GM12878 (cell line): ENCODE data around the gene ZNF281. TPM values are rescaled to one million over a fixed set of nuclear protein-coding genes. Genes with fewer than 3 reads are reported as not detected.
A peak's percentile ranks its signal among the peaks of the same experiment; 100 is the strongest.

ENCODE experiments used
- ATAC-seq: fragments of 200-7000 bp; cut with Tn5 transposase; 3 replicates; pipeline ENCODE4 v1.9.1; 2020; ENCODE audit warnings: mild to moderate bottlenecking, moderate library complexity
- BruUV-seq: library from RNA; stranded (reverse); fragments of 400-500 nt; replicated peaks from 2 replicates; lab custom pipeline; 2021; lab: Mats Ljungman, UMichigan
- CTCF ChIA-PET: fragments of 300-600 bp; sonication (Branson Sonifier 250); formaldehyde crosslinking; extraction: SDS; loops from one replicate; lab custom pipeline; 2021; ENCODE audit warnings: inconsistent platforms; lab: Yijun Ruan, JAX
- POLR2A ChIA-PET: fragments of 350-600 bp; formaldehyde crosslinking; extraction: SDS; loops from one replicate; lab custom pipeline; 2021; ENCODE audit warnings: inconsistent platforms; lab: Charles Lee
- RAD21 ChIA-PET: fragments of 300-600 bp; sonication (Branson Sonifier 250); formaldehyde crosslinking; loops from one replicate; lab custom pipeline; 2023; ENCODE audit warnings: antibody characterized with exemption; ENCODE audit not compliant: unreplicated experiment; lab: Charles Lee
- SMC1A ChIA-PET: fragments of 300-600 bp; sonication (Branson Sonifier 250); formaldehyde crosslinking; loops from one replicate; lab custom pipeline; 2023; ENCODE audit not compliant: unreplicated experiment, uncharacterized antibody; lab: Charles Lee
- DNase-seq: peaks from one replicate; pipeline ENCODE4 v3.0.0-alpha.2; 2011; ENCODE audit warnings: low read depth, low spot score
- FAIRE-seq: peaks from 3 replicates; lab custom pipeline; 2011; peaks lifted over from hg19 to GRCh38; lab: Jason Lieb, UNC
- H2AFZ ChIP-seq: 2 replicates; pipeline ENCODE4 v1.6.0; 2011; ENCODE audit warnings: low read depth, low read length, control low read depth; ENCODE audit not compliant: control insufficient read depth
- H3K27ac ChIP-seq: 2 replicates; pipeline ENCODE4 v1.5.1; 2011; ENCODE audit warnings: control low read depth; ENCODE audit not compliant: control insufficient read depth, insufficient read depth
- H3K27me3 ChIP-seq, 2 experiments: replicated peaks in 1 of 2; 2 replicates each; pipeline versions ENCODE4 v1.6.0 to v1.6.1; 2011; ENCODE audit warnings: low read length in 1 of 2; ENCODE audit not compliant: control insufficient read depth in 2 of 2, insufficient read depth in 2 of 2
- H3K36me3 ChIP-seq, 2 experiments: 2 replicates each; pipeline ENCODE4 v1.5.1; 2011; ENCODE audit warnings: low read length in 1 of 2; ENCODE audit not compliant: control insufficient read depth in 2 of 2, insufficient read depth in 2 of 2
- H3K4me1 ChIP-seq: 2 replicates; pipeline ENCODE4 v1.6.1; 2011; ENCODE audit warnings: mild to moderate bottlenecking, low read length, moderate library complexity, mixed read lengths; ENCODE audit not compliant: control insufficient read depth, insufficient read depth
- H3K4me2 ChIP-seq: 2 replicates; pipeline ENCODE4 v1.6.0; 2011; ENCODE audit warnings: control low read depth; ENCODE audit not compliant: control insufficient read depth, insufficient read depth
- H3K4me3 ChIP-seq: fragments of 200-600 bp; sonication (generic); 2 replicates; pipeline ENCODE4 v1.5.1; 2016
- H3K79me2 ChIP-seq: 2 replicates; pipeline ENCODE4 v1.6.0; 2011; ENCODE audit warnings: low read length; ENCODE audit not compliant: control insufficient read depth, insufficient read depth
- H3K9ac ChIP-seq: 2 replicates; pipeline ENCODE4 v1.8.0; 2011; ENCODE audit warnings: low read length, control low read depth, mixed read lengths; ENCODE audit not compliant: control insufficient read depth, insufficient read depth
- H3K9me3 ChIP-seq: replicated peaks from 3 replicates; pipeline ENCODE4 v1.5.1; 2011; ENCODE audit warnings: mild to moderate bottlenecking, low read length; ENCODE audit not compliant: control insufficient read depth, insufficient read depth
- H4K20me1 ChIP-seq: 2 replicates; pipeline ENCODE4 v1.6.0; 2011; ENCODE audit not compliant: control insufficient read depth, insufficient read depth
- EED ChIP-seq: sonication (generic); IDR thresholded peaks from 2 replicates; pipeline ENCODE4 v1.6.1; 2016; ENCODE audit warnings: antibody characterized with exemption, low read depth
- IKZF2 ChIP-seq, 2 experiments: fragments of 450-650 bp; IDR thresholded peaks; 2 replicates each; pipeline ENCODE4 v1.6.1; 2017; ENCODE audit warnings: mild to moderate bottlenecking in 2 of 2, moderate library complexity in 2 of 2
- IRF4 ChIP-seq: IDR thresholded peaks from 2 replicates; pipeline ENCODE4 v1.6.1; 2011; ENCODE audit warnings: low read depth, low read length
- MTA2 ChIP-seq: fragments of 450-650 bp; IDR thresholded peaks from 2 replicates; pipeline ENCODE4 v1.6.1; 2016; ENCODE audit warnings: low read depth, mild to moderate bottlenecking, moderate library complexity
- PML ChIP-seq: IDR thresholded peaks from 2 replicates; pipeline ENCODE4 v1.6.1; 2012; ENCODE audit warnings: low read length, inconsistent platforms
- RB1 ChIP-seq: fragments of 450-650 bp; formaldehyde crosslinking; IDR thresholded peaks from 2 replicates; pipeline ENCODE4 v1.6.1; 2017; ENCODE audit warnings: mild to moderate bottlenecking, borderline replicate concordance
- RUNX3 ChIP-seq: IDR thresholded peaks from 2 replicates; pipeline ENCODE4 v1.6.1; 2012; ENCODE audit warnings: low read length, inconsistent platforms
- SMARCA5 ChIP-seq: fragments of 450-650 bp; IDR thresholded peaks from 2 replicates; pipeline ENCODE4 v1.6.1; 2017; ENCODE audit warnings: mild to moderate bottlenecking
- STAT3 ChIP-seq: IDR thresholded peaks from 2 replicates; pipeline ENCODE4 v1.6.1; 2011; ENCODE audit warnings: low read depth, low read length, improper control_type of control experiment
- SUPT20H ChIP-seq: IDR thresholded peaks from 2 replicates; pipeline ENCODE4 v1.6.1; 2011; ENCODE audit warnings: low read depth, mild to moderate bottlenecking, low read length, moderate library complexity, borderline replicate concordance; ENCODE audit not compliant: control insufficient read depth
- ZNF24 ChIP-seq: fragments of 450-650 bp; IDR thresholded peaks from 2 replicates; pipeline ENCODE4 v1.6.1; 2017; ENCODE audit warnings: antibody characterized with exemption, mild to moderate bottlenecking
- ZNF384 ChIP-seq: IDR thresholded peaks from 2 replicates; pipeline ENCODE4 v1.6.1; 2012; ENCODE audit warnings: low read depth, mild to moderate bottlenecking, low read length, improper control_type of control experiment, borderline replicate concordance
- ZZZ3 ChIP-seq: IDR thresholded peaks from 2 replicates; pipeline ENCODE4 v1.6.1; 2011; ENCODE audit warnings: low read depth; ENCODE audit not compliant: control insufficient read depth, insufficient read length
- WGBS: methylation state at CpG from one replicate; pipeline ENCODE4 v1.1.6; 2016; ENCODE audit warnings: low lambda C conversion rate; ENCODE audit not compliant: insufficient replicate concordance, insufficient coverage; ENCODE audit errors: missing lambda C conversion rate; 5-methylcytosine and 5-hydroxymethylcytosine counted together
- in situ Hi-C: fragments of 300-500 bp; cut with MboI; formaldehyde crosslinking; loops from 9 replicates; pipeline ENCODE4 v1.14.3; 2018; ENCODE audit warnings: mixed read lengths
- intact Hi-C: fragments of 100-400 bp; cut with micrococcal nuclease; formaldehyde crosslinking; loops from one replicate; pipeline ENCODE4 v1.14.2; 2022; ENCODE audit not compliant: unreplicated experiment
- polyA plus RNA-seq, 11 experiments: library from polyadenylated mRNA; depleted of rRNA in 4 of 11; unstranded in 6 of 11; stranded (reverse) in 5 of 11; fragments of >200 nt; fragmentation: Nextera tagmentation in 4 of 11; fragmentation: Illumina TruSeq in 1 of 11; extraction: Ambion mirVana in 4 of 11; extraction: Trizol in 1 of 11; gene quantifications; 1 replicate in 1 of 11; 2 replicates in 10 of 11; pipeline versions ENCODE4 v1.2.1 to v1.2.3, GENCODE V29; 2011 to 2016; ENCODE audit warnings: inconsistent platforms in 2 of 11, missing spikeins in 2 of 11, low read depth in 1 of 11
- total RNA-seq, 4 experiments: library from RNA; depleted of rRNA in 3 of 4; stranded (reverse); fragments of >200 nt in 3 of 4; fragmentation: Illumina TruSeq in 1 of 4; extraction: Trizol in 1 of 4; gene quantifications; 2 replicates each; pipeline versions ENCODE4 v1.2.1 to v1.2.3, GENCODE V29; 2013 to 2021
- TF ChIP-seq, protein P1 (sequence below): fragments of 450-650 bp; IDR thresholded peaks from 2 replicates; pipeline ENCODE4 v1.6.1; 2016; ENCODE audit warnings: mild to moderate bottlenecking

ZNF281 gene
- total and polyA plus RNA-seq, 10 of the 15 experiments (the other 5 are each of a cell fraction or from before 2014, with no cell fraction given) = 8.3 to 21.8 (median 15.4) TPM

DNA sequence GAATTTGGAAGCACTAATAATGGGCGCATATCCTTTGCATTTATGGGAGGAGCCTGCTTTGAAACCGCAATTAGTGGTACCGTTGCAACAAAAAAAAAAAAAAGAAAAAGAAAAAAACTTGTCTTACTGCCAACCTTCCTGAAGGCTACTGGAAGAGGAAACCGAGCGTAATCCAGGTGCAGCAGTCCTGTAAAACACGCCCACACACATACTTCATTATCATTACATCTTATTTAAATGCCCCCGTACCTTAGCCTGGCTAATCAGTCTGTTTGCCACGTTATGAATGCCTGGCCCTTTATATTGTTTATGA lies 686 bp upstream of the ZNF281 start:
- in situ Hi-C loops (no loop called here), intact Hi-C loops (no loop called here)
- Histone ChIP-seq H3K4me3 (peak overlapping the region; percentile 82; the same call in 1 of the 2 replicates), H4K20me1 (no peaks in the 10 kb centered on the region), H3K4me1 (peaks cover 21% of the 10 kb centered on the region), H3K9ac (peak overlapping the region; percentile 94), H3K4me2 (peak overlapping the region; percentile 94), H2AFZ (peak overlapping the region; percentile 98), H3K27ac (peak overlapping the region; percentile 77), H3K9me3 (no peaks in the 10 kb centered on the region; the same call in 2 of the 3 replicates), H3K36me3 (peaks cover 0 to 12% of the 10 kb centered on the region in 2 experiments; a peak in 2 of 4 replicates), H3K79me2 (peaks cover 42% of the 10 kb centered on the region), H3K27me3 (no peaks in the 10 kb centered on the region)
- ChIA-PET POLR2A (interaction anchor here (0.6 to 2.6 kb wide), 3 partner anchors 63 to 430 kb away, joined by 3 to 13 read pairs (median 3); no protein-coding TSS in a partner anchor), CTCF (interaction anchor here (1.3 to 2.4 kb wide), 5 partner anchors 17 to 103 kb away, joined by 3 to 7 read pairs (median 3); no protein-coding TSS in a partner anchor), SMC1A (interaction anchor here (0.7 to 7.2 kb wide), 10 partner anchors 9 to 79 kb away, joined by 3 to 59 read pairs (median 4); no protein-coding TSS in a partner anchor), RAD21 (interaction anchor here (0.7 to 2.8 kb wide), 5 partner anchors 28 to 131 kb away, joined by 3 to 11 read pairs (median 4); no protein-coding TSS in a partner anchor)
- no peak for DNase-seq
- TSS peak; percentile 86 for BruUV-seq
- TF ChIP-seq ZNF24 = no peak
- no peak for TF ChIP-seq SUPT20H
- peak; percentile 82 for TF ChIP-seq ZNF384
- no peak for TF ChIP-seq PML
- TF ChIP-seq ZZZ3 = no peak
- TF ChIP-seq IKZF2 (IDR thresholded peaks at IDR 0.05) = peak in 1 of 2 experiments; percentile 42; a peak in 2 of 4 replicates
- no peak for TF ChIP-seq EED
- TF ChIP-seq SMARCA5 = no peak; the same call in 1 of the 2 replicates
- TF ChIP-seq RUNX3 = peak; percentile 73
- TF ChIP-seq IRF4 = no peak
- TF ChIP-seq RB1 = no peak
- TF ChIP-seq, protein P1, sequence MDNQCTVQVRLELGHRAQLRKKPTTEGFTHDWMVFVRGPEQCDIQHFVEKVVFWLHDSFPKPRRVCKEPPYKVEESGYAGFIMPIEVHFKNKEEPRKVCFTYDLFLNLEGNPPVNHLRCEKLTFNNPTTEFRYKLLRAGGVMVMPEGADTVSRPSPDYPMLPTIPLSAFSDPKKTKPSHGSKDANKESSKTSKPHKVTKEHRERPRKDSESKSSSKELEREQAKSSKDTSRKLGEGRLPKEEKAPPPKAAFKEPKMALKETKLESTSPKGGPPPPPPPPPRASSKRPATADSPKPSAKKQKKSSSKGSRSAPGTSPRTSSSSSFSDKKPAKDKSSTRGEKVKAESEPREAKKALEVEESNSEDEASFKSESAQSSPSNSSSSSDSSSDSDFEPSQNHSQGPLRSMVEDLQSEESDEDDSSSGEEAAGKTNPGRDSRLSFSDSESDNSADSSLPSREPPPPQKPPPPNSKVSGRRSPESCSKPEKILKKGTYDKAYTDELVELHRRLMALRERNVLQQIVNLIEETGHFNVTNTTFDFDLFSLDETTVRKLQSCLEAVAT = no peak
- TF ChIP-seq STAT3 = no peak
- 0 out of 2 replicates have a peak, but pooled peaks have one; percentile 33 for TF ChIP-seq MTA2
- WGBS = under 1% methylated on average over 7 of the region's 8 CpGs
- no peak for FAIRE-seq
- ATAC-seq = no peak
